GM12878 (cell line): Measurements from ENCODE around the gene MUSTN1. TPM values are rescaled to one million over a fixed set of nuclear protein-coding genes. Genes with fewer than 3 reads are reported as not detected.
A peak's percentile ranks its signal among the peaks of the same experiment; 100 is the strongest.

Source experiments
- ATAC-seq: fragments of 200-7000 bp; cut with Tn5 transposase; 3 replicates; pipeline ENCODE4 v1.9.1; 2020; ENCODE audit warnings: mild to moderate bottlenecking, moderate library complexity
- BruUV-seq: library from RNA; stranded (reverse); fragments of 400-500 nt; replicated peaks from 2 replicates; lab custom pipeline; 2021; lab: Mats Ljungman, UMichigan
- CTCF ChIA-PET: fragments of 300-600 bp; sonication (Branson Sonifier 250); formaldehyde crosslinking; extraction: SDS; loops from one replicate; lab custom pipeline; 2021; ENCODE audit warnings: inconsistent platforms; lab: Yijun Ruan, JAX
- POLR2A ChIA-PET: fragments of 350-600 bp; formaldehyde crosslinking; extraction: SDS; loops from one replicate; lab custom pipeline; 2021; ENCODE audit warnings: inconsistent platforms; lab: Charles Lee
- RAD21 ChIA-PET: fragments of 300-600 bp; sonication (Branson Sonifier 250); formaldehyde crosslinking; loops from one replicate; lab custom pipeline; 2023; ENCODE audit warnings: antibody characterized with exemption; ENCODE audit not compliant: unreplicated experiment; lab: Charles Lee
- SMC1A ChIA-PET: fragments of 300-600 bp; sonication (Branson Sonifier 250); formaldehyde crosslinking; loops from one replicate; lab custom pipeline; 2023; ENCODE audit not compliant: unreplicated experiment, uncharacterized antibody; lab: Charles Lee
- DNase-seq: peaks from one replicate; pipeline ENCODE4 v3.0.0-alpha.2; 2011; ENCODE audit warnings: low read depth, low spot score
- FAIRE-seq: peaks from 3 replicates; lab custom pipeline; 2011; peaks lifted over from hg19 to GRCh38; lab: Jason Lieb, UNC
- H2AFZ ChIP-seq: 2 replicates; pipeline ENCODE4 v1.6.0; 2011; ENCODE audit warnings: low read depth, low read length, control low read depth; ENCODE audit not compliant: control insufficient read depth
- H3K27ac ChIP-seq: 2 replicates; pipeline ENCODE4 v1.5.1; 2011; ENCODE audit warnings: control low read depth; ENCODE audit not compliant: control insufficient read depth, insufficient read depth
- H3K27me3 ChIP-seq, 2 experiments: replicated peaks in 1 of 2; 2 replicates each; pipeline versions ENCODE4 v1.6.0 to v1.6.1; 2011; ENCODE audit warnings: low read length in 1 of 2; ENCODE audit not compliant: control insufficient read depth in 2 of 2, insufficient read depth in 2 of 2
- H3K36me3 ChIP-seq, 2 experiments: 2 replicates each; pipeline ENCODE4 v1.5.1; 2011; ENCODE audit warnings: low read length in 1 of 2; ENCODE audit not compliant: control insufficient read depth in 2 of 2, insufficient read depth in 2 of 2
- H3K4me1 ChIP-seq: 2 replicates; pipeline ENCODE4 v1.6.1; 2011; ENCODE audit warnings: mild to moderate bottlenecking, low read length, moderate library complexity, mixed read lengths; ENCODE audit not compliant: control insufficient read depth, insufficient read depth
- H3K4me2 ChIP-seq: 2 replicates; pipeline ENCODE4 v1.6.0; 2011; ENCODE audit warnings: control low read depth; ENCODE audit not compliant: control insufficient read depth, insufficient read depth
- H3K4me3 ChIP-seq: fragments of 200-600 bp; sonication (generic); 2 replicates; pipeline ENCODE4 v1.5.1; 2016
- H3K79me2 ChIP-seq: 2 replicates; pipeline ENCODE4 v1.6.0; 2011; ENCODE audit warnings: low read length; ENCODE audit not compliant: control insufficient read depth, insufficient read depth
- H3K9ac ChIP-seq: 2 replicates; pipeline ENCODE4 v1.8.0; 2011; ENCODE audit warnings: low read length, control low read depth, mixed read lengths; ENCODE audit not compliant: control insufficient read depth, insufficient read depth
- H3K9me3 ChIP-seq: replicated peaks from 3 replicates; pipeline ENCODE4 v1.5.1; 2011; ENCODE audit warnings: mild to moderate bottlenecking, low read length; ENCODE audit not compliant: control insufficient read depth, insufficient read depth
- H4K20me1 ChIP-seq: 2 replicates; pipeline ENCODE4 v1.6.0; 2011; ENCODE audit not compliant: control insufficient read depth, insufficient read depth
- CUX1 ChIP-seq: IDR thresholded peaks from 2 replicates; pipeline ENCODE4 v1.6.1; 2012; ENCODE audit warnings: improper control_type of control experiment, low read depth, low read length; ENCODE audit not compliant: insufficient replicate concordance
- FOXM1 ChIP-seq: IDR thresholded peaks from 2 replicates; pipeline ENCODE4 v1.6.1; 2012; ENCODE audit warnings: low read depth, mild to moderate bottlenecking, inconsistent platforms, low read length, moderate library complexity
- RAD21 ChIP-seq: IDR thresholded peaks from 2 replicates; pipeline ENCODE4 v1.6.1; 2011; ENCODE audit warnings: mild to moderate bottlenecking, low read depth, low read length, moderate library complexity; ENCODE audit not compliant: insufficient read depth
- SMC3 ChIP-seq: IDR thresholded peaks from 2 replicates; pipeline ENCODE4 v1.6.1; 2011; ENCODE audit warnings: low read length, improper control_type of control experiment, borderline replicate concordance
- YY1 ChIP-seq: IDR thresholded peaks from 2 replicates; pipeline ENCODE4 v1.6.1; 2011; ENCODE audit warnings: low read depth, mild to moderate bottlenecking, low read length
- whole genome bisulfite sequencing: methylation state at CpG from one replicate; pipeline ENCODE4 v1.1.6; 2016; ENCODE audit warnings: low lambda C conversion rate; ENCODE audit not compliant: insufficient replicate concordance, insufficient coverage; ENCODE audit errors: missing lambda C conversion rate; 5-methylcytosine and 5-hydroxymethylcytosine counted together
- in situ Hi-C: fragments of 300-500 bp; cut with MboI; formaldehyde crosslinking; loops from 9 replicates; pipeline ENCODE4 v1.14.3; 2018; ENCODE audit warnings: mixed read lengths
- intact Hi-C: fragments of 100-400 bp; cut with micrococcal nuclease; formaldehyde crosslinking; loops from one replicate; pipeline ENCODE4 v1.14.2; 2022; ENCODE audit not compliant: unreplicated experiment
- polyA plus RNA-seq, 11 experiments: library from polyadenylated mRNA; depleted of rRNA in 4 of 11; unstranded in 6 of 11; stranded (reverse) in 5 of 11; fragments of >200 nt; fragmentation: Nextera tagmentation in 4 of 11; fragmentation: Illumina TruSeq in 1 of 11; extraction: Ambion mirVana in 4 of 11; extraction: Trizol in 1 of 11; gene quantifications; 1 replicate in 1 of 11; 2 replicates in 10 of 11; pipeline versions ENCODE4 v1.2.1 to v1.2.3, GENCODE V29; 2011 to 2016; ENCODE audit warnings: inconsistent platforms in 2 of 11, missing spikeins in 2 of 11, low read depth in 1 of 11
- total RNA-seq, 4 experiments: library from RNA; depleted of rRNA in 3 of 4; stranded (reverse); fragments of >200 nt in 3 of 4; fragmentation: Illumina TruSeq in 1 of 4; extraction: Trizol in 1 of 4; gene quantifications; 2 replicates each; pipeline versions ENCODE4 v1.2.1 to v1.2.3, GENCODE V29; 2013 to 2021
- TF ChIP-seq, protein P1 (sequence below), 3 experiments: IDR thresholded peaks in 2 of 3; conservative IDR thresholded peaks in 1 of 3; 2 replicates each; pipeline ENCODE4 v1.5.1; 2011; ENCODE audit warnings: low read depth in 3 of 3, low read length in 3 of 3, mild to moderate bottlenecking in 3 of 3, control low read depth in 2 of 3, moderate library complexity in 2 of 3, inconsistent platforms in 1 of 3, mixed read lengths in 1 of 3; ENCODE audit not compliant: control insufficient read depth in 2 of 3, insufficient read depth in 1 of 3; ENCODE audit errors: extremely low read depth in 1 of 3
- TF ChIP-seq, protein P2 (sequence below): IDR thresholded peaks from 2 replicates; pipeline ENCODE4 v1.6.1; 2011; ENCODE audit warnings: mild to moderate bottlenecking, low read depth, low read length, moderate library complexity; ENCODE audit not compliant: insufficient replicate concordance

The MUSTN1 gene
- total and polyA plus RNA-seq, 10 of the 15 experiments (the other 5 are each of a cell fraction or from before 2014, with no cell fraction given): 0.35 to 4.5 (median 1.2) TPM; not detected in 2

GRCh38 chr3:52851348-52851747 is 16.5 kb upstream of the MUSTN1 start:
- no peak overlapping the region for H2AFZ ChIP-seq
- H3K4me3 ChIP-seq: no peak overlapping the region
- ChIA-PET RAD21 (interaction anchor here (0.7 kb wide), 1 partner anchor 42 kb away, joined by 3 read pairs; no protein-coding TSS in a partner anchor), CTCF (interaction anchor here (0.6 to 1.5 kb wide), 6 partner anchors 13 to 345 kb away, joined by 3 to 4 read pairs (median 3); no protein-coding TSS in a partner anchor), POLR2A (no interaction called here), SMC1A (interaction anchor here (1.1 to 1.3 kb wide), 3 partner anchors 30 to 263 kb away, joined by 3 to 5 read pairs (median 4); no protein-coding TSS in a partner anchor)
- no peak overlapping the region for H3K4me2 ChIP-seq
- H3K36me3 ChIP-seq: peaks cover 14 to 18% of the 10 kb centered on the region in 2 experiments
- no peaks in the 10 kb centered on the region for H3K27me3 ChIP-seq
- H4K20me1 ChIP-seq: no peaks in the 10 kb centered on the region
- FAIRE-seq (no peak), ATAC-seq (peak; percentile 78), DNase-seq (no peak)
- H3K27ac ChIP-seq: no peak overlapping the region
- H3K79me2 ChIP-seq: no peaks in the 10 kb centered on the region
- 88% methylated on average over 3 of the region's 3 CpGs for WGBS
- intact Hi-C loops: loop anchor here (1.0 kb wide), 2 partner anchors 83 to 221 kb away; no protein-coding TSS in a partner anchor
- BruUV-seq: no TSS peak
- H3K9me3 ChIP-seq: no peaks in the 10 kb centered on the region
- peaks cover 3% of the 10 kb centered on the region for H3K4me1 ChIP-seq
- H3K9ac ChIP-seq: no peak overlapping the region
- in situ Hi-C loops: no loop called here
- TF ChIP-seq FOXM1 (0 out of 2 replicates have a peak, but pooled peaks have one; percentile 23), YY1 (peak; percentile 54; the same call in 1 of the 2 replicates), SMC3 (peak; percentile 89), RAD21 (peak; percentile 93), CUX1 (no peak)
- TF ChIP-seq, protein P1, sequence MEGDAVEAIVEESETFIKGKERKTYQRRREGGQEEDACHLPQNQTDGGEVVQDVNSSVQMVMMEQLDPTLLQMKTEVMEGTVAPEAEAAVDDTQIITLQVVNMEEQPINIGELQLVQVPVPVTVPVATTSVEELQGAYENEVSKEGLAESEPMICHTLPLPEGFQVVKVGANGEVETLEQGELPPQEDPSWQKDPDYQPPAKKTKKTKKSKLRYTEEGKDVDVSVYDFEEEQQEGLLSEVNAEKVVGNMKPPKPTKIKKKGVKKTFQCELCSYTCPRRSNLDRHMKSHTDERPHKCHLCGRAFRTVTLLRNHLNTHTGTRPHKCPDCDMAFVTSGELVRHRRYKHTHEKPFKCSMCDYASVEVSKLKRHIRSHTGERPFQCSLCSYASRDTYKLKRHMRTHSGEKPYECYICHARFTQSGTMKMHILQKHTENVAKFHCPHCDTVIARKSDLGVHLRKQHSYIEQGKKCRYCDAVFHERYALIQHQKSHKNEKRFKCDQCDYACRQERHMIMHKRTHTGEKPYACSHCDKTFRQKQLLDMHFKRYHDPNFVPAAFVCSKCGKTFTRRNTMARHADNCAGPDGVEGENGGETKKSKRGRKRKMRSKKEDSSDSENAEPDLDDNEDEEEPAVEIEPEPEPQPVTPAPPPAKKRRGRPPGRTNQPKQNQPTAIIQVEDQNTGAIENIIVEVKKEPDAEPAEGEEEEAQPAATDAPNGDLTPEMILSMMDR (IDR thresholded peaks at IDR 0.05 in 2 of 3, conservative IDR thresholded peaks at IDR 0.05 in 1 of 3; ENCODE audit: control insufficient read depth in 2 of 3, extremely low read depth in 1 of 3, insufficient read depth in 1 of 3, low read depth in 3 of 3, low read length in 3 of 3): peak; percentile 65 to 83 (median 71)
- TF ChIP-seq, protein P2, sequence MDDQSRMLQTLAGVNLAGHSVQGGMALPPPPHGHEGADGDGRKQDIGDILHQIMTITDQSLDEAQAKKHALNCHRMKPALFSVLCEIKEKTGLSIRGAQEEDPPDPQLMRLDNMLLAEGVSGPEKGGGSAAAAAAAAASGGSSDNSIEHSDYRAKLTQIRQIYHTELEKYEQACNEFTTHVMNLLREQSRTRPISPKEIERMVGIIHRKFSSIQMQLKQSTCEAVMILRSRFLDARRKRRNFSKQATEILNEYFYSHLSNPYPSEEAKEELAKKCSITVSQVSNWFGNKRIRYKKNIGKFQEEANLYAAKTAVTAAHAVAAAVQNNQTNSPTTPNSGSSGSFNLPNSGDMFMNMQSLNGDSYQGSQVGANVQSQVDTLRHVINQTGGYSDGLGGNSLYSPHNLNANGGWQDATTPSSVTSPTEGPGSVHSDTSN: no peak
